ENCODE results near the gene PCDH15. TPM values are rescaled to one million over a fixed set of nuclear protein-coding genes. Genes with fewer than 3 reads are reported as not detected.

The PCDH15 gene
- total RNA-seq, 1 donor from 2014 or later: not detected

- no peak overlapping the region for H2AFZ ChIP-seq (ENCODE audit: low read depth, low read length)
- FAIRE-seq: no peak
- H3K4me1 Mint-ChIP-seq (ENCODE audit: low read depth, unreplicated experiment): no peaks in the 10 kb centered on the region
- no peaks in the 10 kb centered on the region for H4K20me1 ChIP-seq (ENCODE audit: insufficient read depth, low read length)
- no peaks in the 10 kb centered on the region for H3K79me2 ChIP-seq (ENCODE audit: insufficient read depth, low read length)
- H3K9me3 Mint-ChIP-seq (ENCODE audit: unreplicated experiment): no peaks in the 10 kb centered on the region
- no peak overlapping the region for H3K4me3 ChIP-seq (ENCODE audit: insufficient read depth, low read depth, low read length)
- no peaks in the 10 kb centered on the region for H3K27me3 ChIP-seq (ENCODE audit: insufficient read depth, low read length)
- no peaks in the 10 kb centered on the region for H3K9me3 ChIP-seq (ENCODE audit: insufficient read depth, low read depth, low read length)
- no peak overlapping the region for H3K9ac ChIP-seq (ENCODE audit: low read length)
- no peaks in the 10 kb centered on the region for H3K36me3 Mint-ChIP-seq (ENCODE audit: low read depth, unreplicated experiment)
- DNase-seq (ENCODE audit: low read depth): no peak
- no peak overlapping the region for H3K27ac Mint-ChIP-seq (ENCODE audit: unreplicated experiment)
- no peak for TF ChIP-seq EZH2 (IDR thresholded peaks at IDR 0.05; ENCODE audit: insufficient read depth, low read length)
- TF ChIP-seq CTCF (IDR thresholded peaks at IDR 0.05; ENCODE audit: insufficient read depth, low read depth, low read length): no peak
- no peaks in the 10 kb centered on the region for H3K4me1 ChIP-seq (ENCODE audit: insufficient read depth, low read length)
- H3K27ac ChIP-seq (ENCODE audit: low read depth, low read length): no peak overlapping the region
- no peak overlapping the region for H3K4me3 Mint-ChIP-seq (ENCODE audit: unreplicated experiment)
- no peak overlapping the region for H3K4me2 ChIP-seq (ENCODE audit: low read length)
- no peaks in the 10 kb centered on the region for H3K27me3 Mint-ChIP-seq (ENCODE audit: low read depth, unreplicated experiment)
- no peaks in the 10 kb centered on the region for H3K36me3 ChIP-seq (ENCODE audit: insufficient read depth, low read length)
These were observed 322.4 kb downstream of the PCDH15 start for GRCh38 chr10:54478601-54479000.

GRCh38 chr10:54477738-54478137, 323.3 kb downstream of the PCDH15 start:
- H3K4me2 ChIP-seq (ENCODE audit: low read length): no peak overlapping the region
- H3K9me3 ChIP-seq (ENCODE audit: insufficient read depth, low read depth, low read length): no peaks in the 10 kb centered on the region
- Mint-ChIP-seq H3K9me3 (ENCODE audit: unreplicated experiment) (no peaks in the 10 kb centered on the region), H3K27me3 (ENCODE audit: low read depth, unreplicated experiment) (no peaks in the 10 kb centered on the region), H3K36me3 (ENCODE audit: low read depth, unreplicated experiment) (no peaks in the 10 kb centered on the region), H3K27ac (ENCODE audit: unreplicated experiment) (no peak overlapping the region), H3K4me1 (ENCODE audit: low read depth, unreplicated experiment) (no peaks in the 10 kb centered on the region), H3K4me3 (ENCODE audit: unreplicated experiment) (no peak overlapping the region)
- H4K20me1 ChIP-seq (ENCODE audit: insufficient read depth, low read length): no peaks in the 10 kb centered on the region
- no peak overlapping the region for H3K27ac ChIP-seq (ENCODE audit: low read depth, low read length)
- H3K9ac ChIP-seq (ENCODE audit: low read length): no peak overlapping the region
- no peak overlapping the region for H2AFZ ChIP-seq (ENCODE audit: low read depth, low read length)
- H3K4me1 ChIP-seq (ENCODE audit: insufficient read depth, low read length): no peaks in the 10 kb centered on the region
- FAIRE-seq (no peak), DNase-seq (ENCODE audit: low read depth) (no peak)
- no peaks in the 10 kb centered on the region for H3K27me3 ChIP-seq (ENCODE audit: insufficient read depth, low read length)
- H3K36me3 ChIP-seq (ENCODE audit: insufficient read depth, low read length): no peaks in the 10 kb centered on the region
- no peak overlapping the region for H3K4me3 ChIP-seq (ENCODE audit: insufficient read depth, low read depth, low read length)
- no peak for TF ChIP-seq EZH2 (IDR thresholded peaks at IDR 0.05; ENCODE audit: insufficient read depth, low read length)
- TF ChIP-seq CTCF (IDR thresholded peaks at IDR 0.05; ENCODE audit: insufficient read depth, low read depth, low read length): no peak
- H3K79me2 ChIP-seq (ENCODE audit: insufficient read depth, low read length): no peaks in the 10 kb centered on the region

GRCh38 chr10:54470324-54470631, 330.8 kb downstream of the PCDH15 start:
- Histone ChIP-seq H3K27ac (ENCODE audit: low read depth, low read length) (no peak overlapping the region), H3K36me3 (ENCODE audit: insufficient read depth, low read length) (no peaks in the 10 kb centered on the region), H3K9ac (ENCODE audit: low read length) (no peak overlapping the region), H3K4me3 (ENCODE audit: insufficient read depth, low read depth, low read length) (no peak overlapping the region), H3K27me3 (ENCODE audit: insufficient read depth, low read length) (no peaks in the 10 kb centered on the region), H3K9me3 (ENCODE audit: insufficient read depth, low read depth, low read length) (no peaks in the 10 kb centered on the region), H3K4me1 (ENCODE audit: insufficient read depth, low read length) (no peaks in the 10 kb centered on the region), H4K20me1 (ENCODE audit: insufficient read depth, low read length) (no peaks in the 10 kb centered on the region), H2AFZ (ENCODE audit: low read depth, low read length) (no peak overlapping the region), H3K4me2 (ENCODE audit: low read length) (no peak overlapping the region), H3K79me2 (ENCODE audit: insufficient read depth, low read length) (no peaks in the 10 kb centered on the region)
- FAIRE-seq (no peak), DNase-seq (ENCODE audit: low read depth) (no peak)
- H3K36me3 Mint-ChIP-seq (ENCODE audit: low read depth, unreplicated experiment): no peaks in the 10 kb centered on the region
- TF ChIP-seq CTCF (IDR thresholded peaks at IDR 0.05; ENCODE audit: insufficient read depth, low read depth, low read length) (no peak), EZH2 (IDR thresholded peaks at IDR 0.05; ENCODE audit: insufficient read depth, low read length) (no peak)
- no peak overlapping the region for H3K27ac Mint-ChIP-seq (ENCODE audit: unreplicated experiment)
- no peaks in the 10 kb centered on the region for H3K9me3 Mint-ChIP-seq (ENCODE audit: unreplicated experiment)
- H3K4me3 Mint-ChIP-seq (ENCODE audit: unreplicated experiment): no peak overlapping the region
- no peaks in the 10 kb centered on the region for H3K27me3 Mint-ChIP-seq (ENCODE audit: low read depth, unreplicated experiment)
- H3K4me1 Mint-ChIP-seq (ENCODE audit: low read depth, unreplicated experiment): peaks cover 3% of the 10 kb centered on the region
